Stomach (tissue), 9 donors: ENCODE data around the gene CTF1. TPM values are rescaled to one million over a fixed set of nuclear protein-coding genes. Genes with fewer than 3 reads are reported as not detected.
A peak's percentile ranks its signal among the peaks of the same experiment; 100 is the strongest.

Experiments used
- DNase-seq, 2 donors: peaks; one replicate each; pipeline versions ENCODE4 v3.0.0 to v3.0.0-alpha.2; 2013 to 2019
- H3K27ac ChIP-seq, 5 donors: fragments of 200-600 bp in 4 of 5; sonication (generic) in 4 of 5; one replicate each; pipeline ENCODE4 v1.5.1; 2013 to 2019; ENCODE audit warnings: mild to moderate bottlenecking in 1 of 5, moderate library complexity in 1 of 5
- H3K27me3 ChIP-seq, 3 donors: fragments of 200-600 bp; sonication (generic); one replicate each; pipeline ENCODE4 v1.5.1; 2017 to 2019; ENCODE audit warnings: mixed run types in 1 of 3
- H3K36me3 ChIP-seq, 4 donors: fragments of 200-600 bp; sonication (generic); 1 replicate in 3 of 4; 2 replicates in 1 of 4; pipeline ENCODE4 v1.5.1; 2016 to 2019
- H3K4me1 ChIP-seq, 4 donors: fragments of 200-600 bp; sonication (generic); one replicate each; pipeline ENCODE4 v1.5.1; 2016 to 2019
- H3K4me3 ChIP-seq, 4 donors: fragments of 200-600 bp; sonication (generic) in 3 of 4; one replicate each; pipeline ENCODE4 v1.5.1; 2016 to 2019; ENCODE audit warnings: mild to moderate bottlenecking in 1 of 4
- H3K9me3 ChIP-seq, 4 donors: fragments of 200-600 bp; sonication (generic); one replicate each; pipeline ENCODE4 v1.5.1; 2016 to 2019
- CTCF ChIP-seq, 7 experiments: fragments of 450-650 bp in 4 of 7; fragments of 200-600 bp in 3 of 7; sonication (generic) in 3 of 7; IDR thresholded peaks; one replicate each; pipeline ENCODE4 v1.5.1; 2016 to 2019; ENCODE audit warnings: antibody characterized with exemption in 7 of 7, control low read depth in 2 of 7, mild to moderate bottlenecking in 1 of 7
- EP300 ChIP-seq: sonication (generic); formaldehyde crosslinking; IDR thresholded peaks from one replicate; pipeline ENCODE4 v1.6.1; 2017; ENCODE audit warnings: antibody characterized with exemption
- POLR2A ChIP-seq, 4 donors: fragments of 450-650 bp; IDR thresholded peaks; one replicate each; pipeline ENCODE4 v1.6.1; 2016; ENCODE audit warnings: antibody characterized with exemption in 4 of 4, control low read depth in 2 of 4, mild to moderate bottlenecking in 1 of 4, moderate library complexity in 1 of 4
- POLR2AphosphoS5 ChIP-seq, 3 donors: sonication (generic); formaldehyde crosslinking; IDR thresholded peaks; one replicate each; pipeline ENCODE4 v1.6.1; 2016; ENCODE audit warnings: antibody characterized with exemption in 3 of 3
- WGBS, 5 donors: extraction: QIAGEN DNeasy Blood & Tissue Kit in 3 of 5; methylation state at CpG; one replicate each; pipeline versions ENCODE4 v1.1.5 to v1.1.7; 2013 to 2018; 5-methylcytosine and 5-hydroxymethylcytosine counted together
- intact Hi-C: fragments of 100-400 bp; cut with DNase I; formaldehyde crosslinking; loops from one replicate; pipeline ENCODE4 v1.15.1; 2023; ENCODE audit warnings: low total_unique reads
- polyA plus RNA-seq, 3 donors: library from polyadenylated mRNA; stranded (reverse); fragments of 200-250 nt; gene quantifications; one replicate each; pipeline ENCODE4 v1.2.3, GENCODE V29; 2013
- total RNA-seq, 5 donors: library from RNA; depleted of rRNA; stranded (reverse); fragments of >200 nt; gene quantifications; one replicate each; pipeline versions ENCODE4 v1.1.0 to v1.2.3, GENCODE V29; 2014 to 2016
- donor health status: healthy with polysubstance abuse.
- donor health status: Bipolar disorder and iron deficiency.
- donor health status: healthy.

Gene CTF1
- total and polyA plus RNA-seq, 8 donors: 0.29 to 4.5 (median 2.2) TPM; not detected in 2

- H3K36me3 ChIP-seq: peaks cover 0 to 10% (median 10%) of the 10 kb centered on the region in 4 donors
- no peaks in the 10 kb centered on the region for H3K27me3 ChIP-seq
- no peaks in the 10 kb centered on the region for H3K9me3 ChIP-seq
- TF ChIP-seq EP300: no peak
- no peak for TF ChIP-seq POLR2AphosphoS5 (IDR thresholded peaks at IDR 0.05)
- no peak for TF ChIP-seq POLR2A (IDR thresholded peaks at IDR 0.05)
- TF ChIP-seq CTCF (IDR thresholded peaks at IDR 0.05): no peak
- peak overlapping the region; percentile 63 to 85 (median 74) for H3K4me3 ChIP-seq
- 21 to 25% (median 24%) methylated on average over 6 of the region's 6 CpGs for WGBS, 5 donors
- DNase-seq: no peak
- H3K27ac ChIP-seq: peak overlapping the region; percentile 87 to 94 (median 91)
- intact Hi-C loops: no loop called here
- peaks cover 18 to 39% (median 29%) of the 10 kb centered on the region in 4 donors for H3K4me1 ChIP-seq
Observed at GRCh38 chr16:30921459-30921747, 25.0 kb downstream of the CTF1 start.

GRCh38 chr16:30921748-30922419 is 25.5 kb downstream of the CTF1 start:
- Histone ChIP-seq H3K4me3 (peak overlapping the region; percentile 63 to 85 (median 74)), H3K27ac (peak overlapping the region; percentile 87 to 94 (median 91)), H3K9me3 (no peaks in the 10 kb centered on the region), H3K4me1 (peaks cover 18 to 39% (median 30%) of the 10 kb centered on the region in 4 donors), H3K36me3 (peaks cover 0 to 15% (median 14%) of the 10 kb centered on the region in 4 donors), H3K27me3 (no peaks in the 10 kb centered on the region)
- TF ChIP-seq POLR2A (IDR thresholded peaks at IDR 0.05): no peak
- TF ChIP-seq POLR2AphosphoS5 (IDR thresholded peaks at IDR 0.05): peak in 1 of 3 donors; percentile 49
- TF ChIP-seq CTCF (IDR thresholded peaks at IDR 0.05): peak in 5 of 7 experiments; percentile 85 to 91 (median 86)
- DNase-seq: peak; percentile 90 to 98
- WGBS, 5 donors: 0 to 1% (median 0%) methylated on average over 37 of the region's 37 CpGs
- intact Hi-C loops: no loop called here

- peak overlapping the region; percentile 90 to 94 (median 91) for H3K27ac ChIP-seq
- no peaks in the 10 kb centered on the region for H3K9me3 ChIP-seq
- TF ChIP-seq POLR2AphosphoS5 (IDR thresholded peaks at IDR 0.05) (peak; percentile 59 to 84 (median 61)), EP300 (no peak), CTCF (IDR thresholded peaks at IDR 0.05) (peak in 1 of 7 experiments; percentile 7), POLR2A (IDR thresholded peaks at IDR 0.05) (no peak)
- H3K4me1 ChIP-seq: peaks cover 18 to 44% (median 33%) of the 10 kb centered on the region in 4 donors
- intact Hi-C loops: no loop called here
- peak; percentile 100 for DNase-seq
- WGBS, 5 donors: 0% methylated on average over 32 to 42 of the region's 42 CpGs
- H3K4me3 ChIP-seq: peak overlapping the region; percentile 63 to 85 (median 74)
- H3K27me3 ChIP-seq: no peaks in the 10 kb centered on the region
- H3K36me3 ChIP-seq: peaks cover 0 to 21% (median 20%) of the 10 kb centered on the region in 4 donors
Observed at GRCh38 chr16:30922420-30922959, 26.1 kb downstream of the CTF1 start.

GRCh38 chr16:30922960-30923535 is 26.6 kb downstream of the CTF1 start:
- WGBS, 5 donors: 0 to 1% (median 0%) methylated on average over 24 to 33 of the region's 33 CpGs
- H3K27me3 ChIP-seq: no peaks in the 10 kb centered on the region
- peak overlapping the region; percentile 90 to 94 (median 91) for H3K27ac ChIP-seq
- H3K9me3 ChIP-seq: no peaks in the 10 kb centered on the region
- intact Hi-C loops: no loop called here
- TF ChIP-seq POLR2A (IDR thresholded peaks at IDR 0.05) (no peak), POLR2AphosphoS5 (IDR thresholded peaks at IDR 0.05) (peak; percentile 59 to 81 (median 79))
- H3K4me1 ChIP-seq: peaks cover 18 to 49% (median 36%) of the 10 kb centered on the region in 4 donors
- H3K36me3 ChIP-seq: peaks cover 0 to 27% (median 24%) of the 10 kb centered on the region in 4 donors
- DNase-seq: peak; percentile 99 to 100
- H3K4me3 ChIP-seq: peak overlapping the region; percentile 63 to 85 (median 74)
